Endothelial cell of umbilical vein (primary cell): ENCODE data around the gene PPM1L. TPM values are rescaled to one million over a fixed set of nuclear protein-coding genes. Genes with fewer than 3 reads are reported as not detected.

Source experiments
- BruUV-seq: library from RNA; stranded (reverse); fragments of 400-500 nt; replicated peaks from 2 replicates; lab custom pipeline; 2021; lab: Mats Ljungman, UMichigan
- CTCF ChIA-PET: fragments of 300-600, 350-600 bp; sonication (Branson Sonifier 250); formaldehyde crosslinking; loops from one replicate; lab custom pipeline; 2021; ENCODE audit warnings: antibody characterized with exemption, inconsistent platforms; lab: Charles Lee
- POLR2A ChIA-PET: fragments of 300-600, 350-600 bp; sonication (Branson Sonifier 250); formaldehyde crosslinking; loops from one replicate; lab custom pipeline; 2021; ENCODE audit warnings: antibody characterized with exemption, inconsistent platforms; lab: Charles Lee
- DNase-seq: peaks from one replicate; pipeline ENCODE4 v3.0.0-alpha.2; 2011; ENCODE audit warnings: low read depth, low spot score
- FAIRE-seq: peaks from 2 replicates; lab custom pipeline; 2011; peaks lifted over from hg19 to GRCh38; lab: Jason Lieb, UNC
- H2AFZ ChIP-seq: 2 replicates; pipeline ENCODE4 v1.6.0; 2012; ENCODE audit warnings: low read depth, low read length, control low read depth, inconsistent platforms
- H3K27ac ChIP-seq: 2 replicates; pipeline ENCODE4 v1.5.1; 2011; ENCODE audit warnings: low read depth, mild to moderate bottlenecking, control low read depth, low read length, moderate library complexity; ENCODE audit not compliant: insufficient read depth
- H3K27me3 ChIP-seq, 2 experiments: 2 replicates each; pipeline versions ENCODE4 v1.6.0 to v1.6.1; 2011; ENCODE audit warnings: low read length in 2 of 2, mixed read lengths in 1 of 2; ENCODE audit not compliant: control insufficient read depth in 2 of 2, insufficient read depth in 2 of 2
- H3K36me3 ChIP-seq, 2 experiments: 2 replicates in 1 of 2; 3 replicates in 1 of 2; pipeline ENCODE4 v1.5.1; 2011; ENCODE audit warnings: low read length in 2 of 2, mild to moderate bottlenecking in 1 of 2, moderate library complexity in 1 of 2; ENCODE audit not compliant: control insufficient read depth in 2 of 2, insufficient read depth in 2 of 2; ENCODE audit errors: extremely low read depth in 1 of 2
- H3K4me1 ChIP-seq: 3 replicates; pipeline ENCODE4 v1.5.1; 2011; ENCODE audit warnings: mild to moderate bottlenecking, low read length; ENCODE audit not compliant: control insufficient read depth, insufficient read depth; ENCODE audit errors: extremely low read depth
- H3K4me2 ChIP-seq: 2 replicates; pipeline ENCODE4 v1.6.1; 2011; ENCODE audit warnings: low read length, control low read depth, mixed read lengths; ENCODE audit not compliant: insufficient read depth
- H3K4me3 ChIP-seq, 3 experiments: fragments of 200-600 bp in 1 of 3; sonication (generic), shearing (Covaris generic) in 1 of 3; replicated peaks in 1 of 3; 2 replicates each; pipeline ENCODE4 v1.5.1; 2011 to 2016; ENCODE audit warnings: control low read depth in 3 of 3, low read length in 3 of 3, mild to moderate bottlenecking in 2 of 3, inconsistent platforms in 1 of 3, low read depth in 1 of 3, moderate library complexity in 1 of 3; ENCODE audit not compliant: insufficient read depth in 1 of 3
- H3K79me2 ChIP-seq: 2 replicates; pipeline ENCODE4 v1.6.0; 2012; ENCODE audit warnings: low read length, inconsistent platforms; ENCODE audit not compliant: control insufficient read depth, insufficient read depth
- H3K9ac ChIP-seq: replicated peaks from 2 replicates; pipeline ENCODE3; 2011; ENCODE audit warnings: low read length, control low read depth; ENCODE audit not compliant: insufficient read depth; ENCODE audit errors: extremely low read depth
- H3K9me1 ChIP-seq: replicated peaks from 3 replicates; pipeline ENCODE4 v1.6.0; 2011; ENCODE audit warnings: mild to moderate bottlenecking, low read length; ENCODE audit not compliant: control insufficient read depth, insufficient read depth; ENCODE audit errors: extremely low read depth
- H3K9me3 ChIP-seq: replicated peaks from 2 replicates; pipeline ENCODE4 v1.5.1; 2012; ENCODE audit warnings: low read length, inconsistent platforms; ENCODE audit not compliant: control insufficient read depth, insufficient read depth
- H4K20me1 ChIP-seq: replicated peaks from 2 replicates; pipeline ENCODE3; 2011; ENCODE audit warnings: mild to moderate bottlenecking, low read length; ENCODE audit not compliant: control insufficient read depth, insufficient read depth; ENCODE audit errors: extremely low read depth
- EZH2 ChIP-seq: IDR thresholded peaks from 2 replicates; pipeline ENCODE4 v1.6.1; 2012; ENCODE audit warnings: borderline replicate concordance, low read depth, mild to moderate bottlenecking, moderate library complexity, low read length, inconsistent platforms; ENCODE audit not compliant: severe bottlenecking
- FOS ChIP-seq: IDR thresholded peaks from 2 replicates; pipeline ENCODE4 v1.6.1; 2011; ENCODE audit warnings: mild to moderate bottlenecking, low read length, moderate library complexity, borderline replicate concordance; ENCODE audit not compliant: insufficient read depth
- GATA2 ChIP-seq: IDR thresholded peaks from 2 replicates; pipeline ENCODE4 v1.7.0; 2011; ENCODE audit warnings: low read depth, mild to moderate bottlenecking, moderate library complexity, mixed read lengths, low read length; ENCODE audit not compliant: insufficient read length, insufficient read depth
- JUN ChIP-seq: IDR thresholded peaks from 2 replicates; pipeline ENCODE4 v1.6.1; 2011; ENCODE audit warnings: borderline replicate concordance, low read depth; ENCODE audit not compliant: insufficient read length, insufficient read depth
- MYC ChIP-seq: IDR thresholded peaks from one replicate; pipeline ENCODE4 v1.6.1; 2011; ENCODE audit warnings: mild to moderate bottlenecking, low read depth, low read length
- POLR2A ChIP-seq: IDR thresholded peaks from 2 replicates; pipeline ENCODE4 v1.6.1; 2012; ENCODE audit warnings: low read depth, mild to moderate bottlenecking, control low read depth, low read length
- POLR2AphosphoS5 ChIP-seq: IDR thresholded peaks from 2 replicates; pipeline ENCODE4 v1.6.1; 2012; ENCODE audit warnings: low read depth, mild to moderate bottlenecking, control low read depth, low read length, moderate library complexity; ENCODE audit not compliant: insufficient read depth
- dilution Hi-C: fragments of 300-500 bp; cut with MboI; formaldehyde crosslinking; loops from one replicate; pipeline ENCODE4 v1.15.0; 2019; ENCODE audit warnings: low sequenced_read_pairs; ENCODE audit not compliant: extremely low pct_ligation_motif_present
- intact Hi-C: fragments of 100-400 bp; cut with micrococcal nuclease; formaldehyde crosslinking; loops from one replicate; pipeline ENCODE4 v1.10.0; 2022
- polyA plus RNA-seq, 4 experiments: library from polyadenylated mRNA; depleted of rRNA in 3 of 4; stranded (reverse) in 3 of 4; unstranded in 1 of 4; fragments of >200 nt; gene quantifications; 2 replicates each; pipeline versions ENCODE4 v1.2.1 to v1.2.3, GENCODE V29; 2011 to 2012; ENCODE audit warnings: missing spikeins in 1 of 4
- total RNA-seq: library from RNA; stranded (reverse); gene quantifications from 2 replicates; pipeline ENCODE4 v1.2.3, GENCODE V29; 2021
- TF ChIP-seq, protein P1 (sequence below), 2 donors: IDR thresholded peaks; 1 replicate in 1 of 2; 2 replicates in 1 of 2; pipeline ENCODE4 v1.5.1; 2011; ENCODE audit warnings: low read length in 2 of 2, mild to moderate bottlenecking in 2 of 2, moderate library complexity in 2 of 2, control low read depth in 1 of 2, inconsistent platforms in 1 of 2, low read depth in 1 of 2; ENCODE audit not compliant: insufficient read depth in 1 of 2; ENCODE audit errors: extremely low read depth in 1 of 2
- TF ChIP-seq, protein P2 (sequence below): IDR thresholded peaks from 2 replicates; pipeline ENCODE4 v1.6.1; 2011; ENCODE audit not compliant: insufficient read depth, insufficient read length

PPM1L gene
- total and polyA plus RNA-seq, 2 donors (not counting 3 experiments of a cell fraction or from before 2014, with no cell fraction given): 0.63 to 2.9 TPM

GRCh38 chr3:160909917-160910316 is 153.9 kb downstream of the PPM1L start:
- dilution Hi-C loops (no loop called here), intact Hi-C loops (no loop called here)
- FAIRE-seq (no peak), DNase-seq (no peak)
- no peak overlapping the region for H2AFZ ChIP-seq
- H3K9me1 ChIP-seq: no peaks in the 10 kb centered on the region
- ChIA-PET POLR2A (no interaction called here), CTCF (interaction anchor here (1.2 to 2.8 kb wide), 2 partner anchors 10 kb away, joined by 3 to 10 read pairs; no protein-coding TSS in a partner anchor)
- H3K9ac ChIP-seq: no peak overlapping the region
- H3K36me3 ChIP-seq: no peaks in the 10 kb centered on the region
- H3K4me2 ChIP-seq: no peak overlapping the region
- H3K9me3 ChIP-seq: no peaks in the 10 kb centered on the region
- no peak overlapping the region for H3K27ac ChIP-seq
- no TSS peak for BruUV-seq
- no peak overlapping the region for H3K4me3 ChIP-seq
- no peaks in the 10 kb centered on the region for H3K79me2 ChIP-seq
- H3K4me1 ChIP-seq: no peaks in the 10 kb centered on the region
- no peaks in the 10 kb centered on the region for H4K20me1 ChIP-seq
- H3K27me3 ChIP-seq: peaks cover 3 to 4% of the 10 kb centered on the region in 2 experiments
- TF ChIP-seq, protein P1, sequence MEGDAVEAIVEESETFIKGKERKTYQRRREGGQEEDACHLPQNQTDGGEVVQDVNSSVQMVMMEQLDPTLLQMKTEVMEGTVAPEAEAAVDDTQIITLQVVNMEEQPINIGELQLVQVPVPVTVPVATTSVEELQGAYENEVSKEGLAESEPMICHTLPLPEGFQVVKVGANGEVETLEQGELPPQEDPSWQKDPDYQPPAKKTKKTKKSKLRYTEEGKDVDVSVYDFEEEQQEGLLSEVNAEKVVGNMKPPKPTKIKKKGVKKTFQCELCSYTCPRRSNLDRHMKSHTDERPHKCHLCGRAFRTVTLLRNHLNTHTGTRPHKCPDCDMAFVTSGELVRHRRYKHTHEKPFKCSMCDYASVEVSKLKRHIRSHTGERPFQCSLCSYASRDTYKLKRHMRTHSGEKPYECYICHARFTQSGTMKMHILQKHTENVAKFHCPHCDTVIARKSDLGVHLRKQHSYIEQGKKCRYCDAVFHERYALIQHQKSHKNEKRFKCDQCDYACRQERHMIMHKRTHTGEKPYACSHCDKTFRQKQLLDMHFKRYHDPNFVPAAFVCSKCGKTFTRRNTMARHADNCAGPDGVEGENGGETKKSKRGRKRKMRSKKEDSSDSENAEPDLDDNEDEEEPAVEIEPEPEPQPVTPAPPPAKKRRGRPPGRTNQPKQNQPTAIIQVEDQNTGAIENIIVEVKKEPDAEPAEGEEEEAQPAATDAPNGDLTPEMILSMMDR (IDR thresholded peaks at IDR 0.05; ENCODE audit: extremely low read depth in 1 of 2, insufficient read depth in 1 of 2, low read depth in 1 of 2, low read length in 2 of 2): no peak
- TF ChIP-seq POLR2AphosphoS5 (no peak), GATA2 (no peak), JUN (no peak), EZH2 (no peak), POLR2A (no peak), FOS (no peak), MYC (no peak)
- TF ChIP-seq, protein P2, sequence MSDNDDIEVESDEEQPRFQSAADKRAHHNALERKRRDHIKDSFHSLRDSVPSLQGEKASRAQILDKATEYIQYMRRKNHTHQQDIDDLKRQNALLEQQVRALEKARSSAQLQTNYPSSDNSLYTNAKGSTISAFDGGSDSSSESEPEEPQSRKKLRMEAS: no peak
